Myocyte (in vitro differentiated cells): ENCODE measurements around the gene TMCC1. TPM values are rescaled to one million over a fixed set of nuclear protein-coding genes. Genes with fewer than 3 reads are reported as not detected.
"Not testable (repeated sequence)": the region's sequence is repeated elsewhere in the genome, so short reads cannot be mapped to it uniquely, and the experiment has no call there.

ENCODE experiments used
- DNase-seq: peaks from one replicate; pipeline ENCODE4 v3.0.0-alpha.2; 2012; ENCODE audit warnings: low read depth
- polyA plus RNA-seq: library from polyadenylated mRNA; unstranded; fragments of >200 nt; gene quantifications from one replicate; pipeline ENCODE4 v1.2.1, GENCODE V29; 2012; ENCODE audit warnings: missing spikeins
- total RNA-seq: library from RNA; depleted of rRNA; stranded (reverse); fragments of >200 nt; gene quantifications from 2 replicates; pipeline ENCODE4 v1.2.3, GENCODE V29; 2014

Gene TMCC1
- total RNA-seq, result 20.8 and 23.2 TPM in 2 replicates
- 17.9 TPM for polyA plus RNA-seq

- DNase-seq, result peak; percentile 86
Observed at GRCh38 chr3:129893581-129894070, at the start of gene TMCC1. TSS of gene TMCC1 (minus strand) at chr3:129893711.

- DNase-seq, result peak; percentile 25
Observed at GRCh38 chr3:129943020-129943419, 49.5 kb upstream of the TMCC1 start.

- peak; percentile 77 for DNase-seq
Observed at GRCh38 chr3:129942296-129942695, 48.8 kb upstream of the TMCC1 start.

- no peak for DNase-seq
Observed at GRCh38 chr3:129940086-129940485, 46.6 kb upstream of the TMCC1 start.

- no peak for DNase-seq
Observed at GRCh38 chr3:129938140-129938930, 44.8 kb upstream of the TMCC1 start.

- no peak for DNase-seq
Observed at GRCh38 chr3:129937717-129938116, 44.2 kb upstream of the TMCC1 start.

- DNase-seq, result peak; percentile 71
Observed at GRCh38 chr3:129936757-129937156, 43.2 kb upstream of the TMCC1 start.

- DNase-seq, result peak; percentile 42
Observed at GRCh38 chr3:129934234-129935123, 41.0 kb upstream of the TMCC1 start.

GRCh38 chr3:129933471-129933870, 40.0 kb upstream of the TMCC1 start:
- no peak for DNase-seq

GRCh38 chr3:129929383-129929782, 35.9 kb upstream of the TMCC1 start:
- no peak for DNase-seq

- peak; percentile 85 for DNase-seq
Observed at GRCh38 chr3:129927072-129927471, 33.6 kb upstream of the TMCC1 start.

- no peak for DNase-seq
Observed at GRCh38 chr3:129919806-129920205, 26.3 kb upstream of the TMCC1 start.

GRCh38 chr3:129919357-129919756, 25.8 kb upstream of the TMCC1 start:
- no peak for DNase-seq

GRCh38 chr3:129918461-129918860, 24.9 kb upstream of the TMCC1 start:
- DNase-seq, result no peak

GRCh38 chr3:129917423-129918007, 24.0 kb upstream of the TMCC1 start:
- no peak for DNase-seq

GRCh38 chr3:129913618-129914017, 20.1 kb upstream of the TMCC1 start:
- DNase-seq, result no peak

GRCh38 chr3:129911261-129911861, 17.9 kb upstream of the TMCC1 start:
- no peak for DNase-seq

- not testable (repeated sequence) for DNase-seq
Observed at GRCh38 chr3:129909235-129909634, 15.7 kb upstream of the TMCC1 start.

- DNase-seq, result no peak
Observed at GRCh38 chr3:129908417-129908816, 14.9 kb upstream of the TMCC1 start.

GRCh38 chr3:129901272-129901671, 7.8 kb upstream of the TMCC1 start:
- not testable (repeated sequence) for DNase-seq

- DNase-seq, result no peak
Observed at GRCh38 chr3:129897026-129897425, 3.5 kb upstream of the TMCC1 start.
